ENCODE results near the gene GTF2H3. TPM values are rescaled to one million over a fixed set of nuclear protein-coding genes. Genes with fewer than 3 reads are reported as not detected.

GTF2H3 gene
- total and polyA plus RNA-seq, 9 of the 15 experiments (the other 6 are each of a cell fraction or from before 2014, with no cell fraction given): 22.7 to 99.7 (median 49.6) TPM

DNA sequence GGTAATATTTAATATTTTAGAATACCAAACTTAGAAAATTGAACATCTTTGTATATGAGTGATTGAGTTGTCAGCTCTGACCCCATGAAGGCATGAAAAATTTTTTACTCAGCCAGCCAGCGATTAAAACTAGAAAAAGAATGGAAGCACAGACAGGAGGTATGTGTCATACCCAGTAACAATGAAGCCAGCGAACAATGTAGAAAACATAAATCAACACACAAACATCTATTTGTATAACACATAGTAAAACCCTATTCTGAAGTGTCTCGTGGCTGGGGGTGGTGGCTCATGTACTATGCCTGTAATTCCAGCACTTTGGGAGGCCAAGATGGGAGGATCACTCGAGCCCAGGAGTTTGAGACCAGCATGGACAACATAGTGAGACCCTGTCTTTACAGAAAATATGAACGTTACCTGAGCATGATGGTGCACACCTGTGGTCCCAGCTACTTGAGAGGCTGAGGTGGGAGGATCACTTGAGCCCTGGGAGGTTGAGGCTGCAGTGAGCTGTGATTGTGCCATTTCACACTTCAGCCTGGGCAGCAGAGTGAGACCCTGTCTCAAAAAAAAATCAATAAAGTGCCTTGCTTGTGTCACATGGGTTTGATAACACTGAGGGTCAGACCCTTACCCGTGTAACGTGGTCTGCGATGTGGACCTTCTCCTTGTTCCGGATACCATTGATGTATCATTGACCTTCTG is 43.1 kb downstream of the GTF2H3 start:
- no peak overlapping the region for H3K27ac ChIP-seq (ENCODE audit: extremely low read depth, low read depth, low read length)
- H3K27me3 ChIP-seq (ENCODE audit: control insufficient read depth in 2 of 2, insufficient read depth in 2 of 2, low read length in 2 of 2): no peaks in the 10 kb centered on the region
- H3K36me3 ChIP-seq (ENCODE audit: control insufficient read depth, insufficient read depth, low read length): 0 out of 3 replicates have a peak, but pooled peaks cover 2% of the 10 kb centered on the region
- H3K79me2 ChIP-seq (ENCODE audit: control insufficient read depth, insufficient read depth, low read length): no peaks in the 10 kb centered on the region
- no peak overlapping the region for H3K9ac ChIP-seq (ENCODE audit: insufficient read depth in 1 of 2, low read depth in 2 of 2, low read length in 2 of 2)
- DNase-seq (ENCODE audit: extremely low read depth in 1 of 4, low spot score in 3 of 4) (no peak), FAIRE-seq (no peak), ATAC-seq (no peak)
- 70% methylated on average over 9 of the region's 9 CpGs for WGBS (ENCODE audit: insufficient coverage, low coverage, missing lambda C conversion rate)
- H4K20me1 ChIP-seq (replicated peaks; ENCODE audit: control insufficient read depth, insufficient read depth, low read length): no peaks in the 10 kb centered on the region
- H3K9me3 ChIP-seq (replicated peaks; ENCODE audit: control insufficient read depth, insufficient read depth, low read depth, low read length): no peaks in the 10 kb centered on the region
- CTCF ChIA-PET (ENCODE audit: low intra/inter-chr PET ratio): no interaction called here
- in situ Hi-C loops (cut with MboI) (no loop called here), intact Hi-C loops (cut with micrococcal nuclease) (no loop called here)
- no TSS peak for BruUV-seq (replicated peaks)
- H3K9me1 ChIP-seq (ENCODE audit: control insufficient read depth, insufficient read depth, low read length): no peaks in the 10 kb centered on the region
- no peak overlapping the region for H3K4me2 ChIP-seq (ENCODE audit: insufficient read depth, low read length)
- H3K4me1 ChIP-seq (replicated peaks in 1 of 2; ENCODE audit: control insufficient read depth in 2 of 2, insufficient read depth in 2 of 2, low read length in 2 of 2): no peaks in the 10 kb centered on the region; a peak in 2 of 5 replicates
- POLR2A ChIA-PET: no interaction called here
- H2AFZ ChIP-seq (ENCODE audit: low read depth, low read length): no peak overlapping the region
- no peak overlapping the region for H3K4me3 ChIP-seq
- TF ChIP-seq ZNF121 (CRISPR knock-in tag; conservative IDR thresholded peaks at IDR 0.05) (peak; percentile 69; the same call in 1 of the 2 replicates), ZNF778 (CRISPR knock-in tag; IDR thresholded peaks at IDR 0.05) (no peak), POLR2B (IDR thresholded peaks at IDR 0.05; ENCODE audit: low read depth, partially characterized antibody) (no peak)

DNA sequence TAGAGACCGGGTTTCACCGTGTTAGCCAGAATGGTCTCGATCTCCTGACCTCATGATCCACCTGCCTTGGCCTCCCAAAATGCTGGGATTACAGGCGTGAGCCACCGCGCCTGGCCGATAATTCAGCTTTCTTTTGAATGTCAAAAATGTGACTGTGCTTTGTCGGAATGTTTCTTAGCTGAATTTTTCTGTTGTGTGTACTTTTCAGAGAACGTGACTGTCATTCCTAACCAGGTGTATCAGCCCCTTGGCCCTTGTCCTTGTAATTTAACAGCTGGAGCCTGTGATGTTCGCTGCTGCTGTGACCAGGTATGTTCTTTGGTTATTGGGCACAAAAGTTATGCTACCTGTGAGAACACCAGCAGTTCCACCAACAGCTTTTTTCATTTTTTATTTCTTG is 45.4 kb downstream of the GTF2H3 start:
- ATAC-seq: no peak
- in situ Hi-C loops (cut with MboI): no loop called here
- 89% methylated on average over 7 of the region's 10 CpGs for WGBS (ENCODE audit: insufficient coverage, low coverage, missing lambda C conversion rate)
- no peak overlapping the region for H3K4me3 ChIP-seq
- CTCF ChIA-PET (ENCODE audit: low intra/inter-chr PET ratio): no interaction called here
- no peak for DNase-seq (ENCODE audit: extremely low read depth in 1 of 4, low spot score in 3 of 4)
- FAIRE-seq: no peak
- H3K9me1 ChIP-seq (ENCODE audit: control insufficient read depth, insufficient read depth, low read length): no peaks in the 10 kb centered on the region
- no TSS peak for BruUV-seq (replicated peaks)
- 0 out of 3 replicates have a peak, but pooled peaks cover 2% of the 10 kb centered on the region for H3K36me3 ChIP-seq (ENCODE audit: control insufficient read depth, insufficient read depth, low read length)
- no peaks in the 10 kb centered on the region for H4K20me1 ChIP-seq (replicated peaks; ENCODE audit: control insufficient read depth, insufficient read depth, low read length)
- no peaks in the 10 kb centered on the region for H3K79me2 ChIP-seq (ENCODE audit: control insufficient read depth, insufficient read depth, low read length)
- intact Hi-C loops (cut with micrococcal nuclease): no loop called here
- H3K4me2 ChIP-seq (ENCODE audit: insufficient read depth, low read length): no peak overlapping the region
- no peaks in the 10 kb centered on the region; a peak in 1 of 5 replicates for H3K4me1 ChIP-seq (replicated peaks in 1 of 2; ENCODE audit: control insufficient read depth in 2 of 2, insufficient read depth in 2 of 2, low read length in 2 of 2)
- no peaks in the 10 kb centered on the region for H3K9me3 ChIP-seq (replicated peaks; ENCODE audit: control insufficient read depth, insufficient read depth, low read depth, low read length)
- no peak overlapping the region for H3K9ac ChIP-seq (ENCODE audit: insufficient read depth in 1 of 2, low read depth in 2 of 2, low read length in 2 of 2)
- POLR2A ChIA-PET: interaction anchor here (0.7 to 1.2 kb wide), 2 partner anchors 13 to 96 kb away, joined by 3 to 5 read pairs; no protein-coding TSS in a partner anchor
- no peak overlapping the region for H2AFZ ChIP-seq (ENCODE audit: low read depth, low read length)
- H3K27me3 ChIP-seq (ENCODE audit: control insufficient read depth in 2 of 2, insufficient read depth in 2 of 2, low read length in 2 of 2): no peaks in the 10 kb centered on the region
- no peak overlapping the region for H3K27ac ChIP-seq (ENCODE audit: extremely low read depth, low read depth, low read length)
- TF ChIP-seq SMC3 (conservative IDR thresholded peaks at IDR 0.05; ENCODE audit: insufficient read depth, low read depth, low read length): no peak
- no peak for TF ChIP-seq HOXB6 (CRISPR knock-in tag; IDR thresholded peaks at IDR 0.05; ENCODE audit: borderline replicate concordance)
- no peak for TF ChIP-seq ATF3 (IDR thresholded peaks at IDR 0.05)
- no peak for TF ChIP-seq ATF3 (CRISPR knock-in tag; conservative IDR thresholded peaks at IDR 0.05)
- TF ChIP-seq, protein P1, sequence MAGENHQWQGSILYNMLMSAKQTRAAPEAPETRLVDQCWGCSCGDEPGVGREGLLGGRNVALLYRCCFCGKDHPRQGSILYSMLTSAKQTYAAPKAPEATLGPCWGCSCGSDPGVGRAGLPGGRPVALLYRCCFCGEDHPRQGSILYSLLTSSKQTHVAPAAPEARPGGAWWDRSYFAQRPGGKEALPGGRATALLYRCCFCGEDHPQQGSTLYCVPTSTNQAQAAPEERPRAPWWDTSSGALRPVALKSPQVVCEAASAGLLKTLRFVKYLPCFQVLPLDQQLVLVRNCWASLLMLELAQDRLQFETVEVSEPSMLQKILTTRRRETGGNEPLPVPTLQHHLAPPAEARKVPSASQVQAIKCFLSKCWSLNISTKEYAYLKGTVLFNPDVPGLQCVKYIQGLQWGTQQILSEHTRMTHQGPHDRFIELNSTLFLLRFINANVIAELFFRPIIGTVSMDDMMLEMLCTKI (IDR thresholded peaks at IDR 0.05; ENCODE audit: partially characterized antibody): no peak
- TF ChIP-seq, protein P2, sequence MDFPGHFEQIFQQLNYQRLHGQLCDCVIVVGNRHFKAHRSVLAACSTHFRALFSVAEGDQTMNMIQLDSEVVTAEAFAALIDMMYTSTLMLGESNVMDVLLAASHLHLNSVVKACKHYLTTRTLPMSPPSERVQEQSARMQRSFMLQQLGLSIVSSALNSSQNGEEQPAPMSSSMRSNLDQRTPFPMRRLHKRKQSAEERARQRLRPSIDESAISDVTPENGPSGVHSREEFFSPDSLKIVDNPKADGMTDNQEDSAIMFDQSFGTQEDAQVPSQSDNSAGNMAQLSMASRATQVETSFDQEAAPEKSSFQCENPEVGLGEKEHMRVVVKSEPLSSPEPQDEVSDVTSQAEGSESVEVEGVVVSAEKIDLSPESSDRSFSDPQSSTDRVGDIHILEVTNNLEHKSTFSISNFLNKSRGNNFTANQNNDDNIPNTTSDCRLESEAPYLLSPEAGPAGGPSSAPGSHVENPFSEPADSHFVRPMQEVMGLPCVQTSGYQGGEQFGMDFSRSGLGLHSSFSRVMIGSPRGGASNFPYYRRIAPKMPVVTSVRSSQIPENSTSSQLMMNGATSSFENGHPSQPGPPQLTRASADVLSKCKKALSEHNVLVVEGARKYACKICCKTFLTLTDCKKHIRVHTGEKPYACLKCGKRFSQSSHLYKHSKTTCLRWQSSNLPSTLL (IDR thresholded peaks at IDR 0.05): no peak
- no peak for TF ChIP-seq CCNT2 (IDR thresholded peaks at IDR 0.05; ENCODE audit: borderline replicate concordance, extremely low read depth, insufficient read length, low read depth, low read length)
- no peak for TF ChIP-seq CEBPB (tag; IDR thresholded peaks at IDR 0.05)

Measured in K562 (cell line).